SK-N-SH treated with all-trans-retinoic acid at 6 μM for 48 hours (cell line): ENCODE measurements around the gene SMIM22.

Experiments used
- ARNTL ChIP-seq: fragments of 450-650 bp; formaldehyde crosslinking; IDR thresholded peaks from 2 replicates; pipeline ENCODE4 v1.5.0; 2020; ENCODE audit warnings: low read depth, mild to moderate bottlenecking, moderate library complexity, borderline replicate concordance
- ZFP3 ChIP-seq: fragments of 250-450 bp; sonication (Bioruptor Pico); IDR thresholded peaks from 2 replicates; pipeline ENCODE4 v1.5.0; 2020; ENCODE audit warnings: mild to moderate bottlenecking, moderate library complexity

DNA sequence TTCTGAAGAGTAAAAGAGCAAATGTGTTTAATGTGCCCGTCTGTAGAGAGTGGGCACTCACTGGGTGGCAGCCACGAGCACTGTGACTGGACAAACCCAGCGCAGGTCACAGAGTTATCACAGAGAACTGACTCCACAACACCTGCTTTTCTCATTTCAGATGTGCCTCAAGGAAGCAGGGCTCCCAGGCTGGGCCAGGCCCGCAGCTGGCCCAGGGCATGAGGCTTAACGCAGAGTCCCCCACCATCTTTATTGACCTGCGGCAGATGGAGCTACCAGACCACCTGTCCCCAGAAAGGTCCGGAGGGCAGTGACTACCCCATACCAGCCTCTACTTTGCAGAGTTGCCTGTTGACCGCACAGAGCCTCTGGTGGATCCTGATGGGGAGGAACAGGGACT is 49.0 kb upstream of the SMIM22 start:
- TF ChIP-seq ARNTL (CRISPR knock-in tag) (no peak), ZFP3 (CRISPR knock-in tag) (no peak)
